C4-2B (cell line): Measurements from ENCODE around the gene PTPRA.

Experiments
- ZFX ChIP-seq: fragments of 450-650 bp; IDR thresholded peaks from 2 replicates; pipeline ENCODE4 v1.6.1; 2017
- TF ChIP-seq, protein P1 (sequence below): fragments of 450-650 bp; conservative IDR thresholded peaks from 2 replicates; pipeline ENCODE4 v1.5.1; 2017; ENCODE audit warnings: mild to moderate bottlenecking

DNA sequence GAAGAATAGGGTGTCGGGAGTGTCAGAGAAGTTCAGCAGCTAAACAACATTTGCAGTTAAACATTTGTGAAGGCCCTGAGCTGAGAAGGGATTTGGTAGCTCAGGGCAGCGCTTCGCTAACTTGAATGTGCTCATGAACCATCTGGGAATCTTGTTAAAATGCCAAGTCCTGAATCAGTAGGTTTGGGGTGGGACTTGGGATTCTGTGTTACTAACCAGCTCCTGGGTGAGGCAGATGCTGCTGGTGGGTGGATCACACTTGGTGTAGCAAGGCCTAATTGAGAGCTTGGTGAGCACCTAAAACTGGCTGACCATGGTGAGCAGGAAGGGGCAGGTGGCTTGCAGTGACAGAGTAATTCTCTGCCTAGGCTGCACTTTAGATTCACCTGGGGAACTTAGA lies 5.9 kb downstream of the PTPRA start:
- TF ChIP-seq, protein P1, sequence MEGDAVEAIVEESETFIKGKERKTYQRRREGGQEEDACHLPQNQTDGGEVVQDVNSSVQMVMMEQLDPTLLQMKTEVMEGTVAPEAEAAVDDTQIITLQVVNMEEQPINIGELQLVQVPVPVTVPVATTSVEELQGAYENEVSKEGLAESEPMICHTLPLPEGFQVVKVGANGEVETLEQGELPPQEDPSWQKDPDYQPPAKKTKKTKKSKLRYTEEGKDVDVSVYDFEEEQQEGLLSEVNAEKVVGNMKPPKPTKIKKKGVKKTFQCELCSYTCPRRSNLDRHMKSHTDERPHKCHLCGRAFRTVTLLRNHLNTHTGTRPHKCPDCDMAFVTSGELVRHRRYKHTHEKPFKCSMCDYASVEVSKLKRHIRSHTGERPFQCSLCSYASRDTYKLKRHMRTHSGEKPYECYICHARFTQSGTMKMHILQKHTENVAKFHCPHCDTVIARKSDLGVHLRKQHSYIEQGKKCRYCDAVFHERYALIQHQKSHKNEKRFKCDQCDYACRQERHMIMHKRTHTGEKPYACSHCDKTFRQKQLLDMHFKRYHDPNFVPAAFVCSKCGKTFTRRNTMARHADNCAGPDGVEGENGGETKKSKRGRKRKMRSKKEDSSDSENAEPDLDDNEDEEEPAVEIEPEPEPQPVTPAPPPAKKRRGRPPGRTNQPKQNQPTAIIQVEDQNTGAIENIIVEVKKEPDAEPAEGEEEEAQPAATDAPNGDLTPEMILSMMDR = no peak
- TF ChIP-seq ZFX = no peak
